Measurements from ENCODE around the gene PCDHA1. TPM values are rescaled to one million over a fixed set of nuclear protein-coding genes. Genes with fewer than 3 reads are reported as not detected.

PCDHA1 gene
- total and polyA plus RNA-seq, 2 donors (not counting 3 experiments of a cell fraction or from before 2014, with no cell fraction given): 0.04 TPM; not detected in 1

GRCh38 chr5:140998921-140999410 is 213.0 kb downstream of the PCDHA1 start:
- Histone ChIP-seq H3K4me1 (ENCODE audit: control insufficient read depth, extremely low read depth, insufficient read depth, low read length) (peaks cover 5% of the 10 kb centered on the region), H3K9ac (replicated peaks; ENCODE audit: extremely low read depth, insufficient read depth, low read length) (no peak overlapping the region), H3K27me3 (ENCODE audit: control insufficient read depth in 2 of 2, insufficient read depth in 2 of 2, low read length in 2 of 2) (no peaks in the 10 kb centered on the region), H3K9me1 (replicated peaks; ENCODE audit: control insufficient read depth, extremely low read depth, insufficient read depth, low read length) (no peaks in the 10 kb centered on the region), H3K79me2 (ENCODE audit: control insufficient read depth, insufficient read depth, low read length) (no peaks in the 10 kb centered on the region), H2AFZ (ENCODE audit: low read depth, low read length) (no peak overlapping the region), H3K36me3 (ENCODE audit: control insufficient read depth in 2 of 2, extremely low read depth in 1 of 2, insufficient read depth in 2 of 2, low read length in 2 of 2) (no peaks in the 10 kb centered on the region), H3K27ac (ENCODE audit: insufficient read depth, low read depth, low read length) (no peak overlapping the region), H4K20me1 (replicated peaks; ENCODE audit: control insufficient read depth, extremely low read depth, insufficient read depth, low read length) (no peaks in the 10 kb centered on the region), H3K4me2 (ENCODE audit: insufficient read depth, low read length) (no peak overlapping the region), H3K4me3 (replicated peaks in 1 of 3; ENCODE audit: insufficient read depth in 1 of 3, low read depth in 1 of 3, low read length in 3 of 3) (no peak overlapping the region), H3K9me3 (replicated peaks; ENCODE audit: control insufficient read depth, insufficient read depth, low read length) (no peaks in the 10 kb centered on the region)
- FAIRE-seq (no peak), DNase-seq (ENCODE audit: low read depth, low spot score) (no peak)
- TF ChIP-seq POLR2AphosphoS5 (IDR thresholded peaks at IDR 0.05; ENCODE audit: insufficient read depth, low read depth, low read length) (no peak), EZH2 (IDR thresholded peaks at IDR 0.05; ENCODE audit: borderline replicate concordance, low read depth, low read length, severe bottlenecking) (no peak), GATA2 (IDR thresholded peaks at IDR 0.05; ENCODE audit: insufficient read depth, insufficient read length, low read depth, low read length) (no peak), JUN (IDR thresholded peaks at IDR 0.05; ENCODE audit: borderline replicate concordance, insufficient read depth, insufficient read length, low read depth) (no peak), FOS (IDR thresholded peaks at IDR 0.05; ENCODE audit: borderline replicate concordance, insufficient read depth, low read length) (no peak), CTCF (IDR thresholded peaks at IDR 0.05; ENCODE audit: extremely low read depth in 1 of 2, insufficient read depth in 1 of 2, low read depth in 1 of 2, low read length in 2 of 2) (no peak), POLR2A (IDR thresholded peaks at IDR 0.05; ENCODE audit: low read depth, low read length) (no peak), MYC (IDR thresholded peaks at IDR 0.05; ENCODE audit: low read depth, low read length) (no peak), MAX (IDR thresholded peaks at IDR 0.05; ENCODE audit: insufficient read depth, insufficient read length) (no peak)
- dilution Hi-C loops (cut with MboI; ENCODE audit: extremely low pct_ligation_motif_present, low sequenced_read_pairs): no loop called here
- ChIA-PET CTCF (no interaction called here), POLR2A (no interaction called here)
- no TSS peak for BruUV-seq (replicated peaks)
- intact Hi-C loops (cut with micrococcal nuclease): no loop called here
